Stimulated activated CD4-positive, alpha-beta T cell treated with anti-CD3 and anti-CD28 coated beads, Interleukin-12 subunit alpha, Interleukin-12 subunit beta, amount 100 ng/mL, for 48 hours (primary cell): ENCODE results near the gene DBI.
"Not testable (repeated sequence)": the region's sequence is repeated elsewhere in the genome, so short reads cannot be mapped to it uniquely, and the experiment has no call there.

Experiments used
- DNase-seq, 3 donors: peaks; one replicate each; pipeline ENCODE4 v3.0.0-alpha.2; 2020; ENCODE audit warnings: low read depth in 2 of 3, low spot score in 1 of 3

DBI gene

GRCh38 chr2:119393971-119394748 is 27.4 kb downstream of the DBI start:
- DNase-seq, result no peak

GRCh38 chr2:119397196-119397595 is 30.4 kb downstream of the DBI start:
- no peak for DNase-seq

- DNase-seq, result no peak
Measured at GRCh38 chr2:119402106-119402505, 35.3 kb downstream of the DBI start.

GRCh38 chr2:119402645-119403560 is 36.1 kb downstream of the DBI start:
- no peak for DNase-seq

DNA sequence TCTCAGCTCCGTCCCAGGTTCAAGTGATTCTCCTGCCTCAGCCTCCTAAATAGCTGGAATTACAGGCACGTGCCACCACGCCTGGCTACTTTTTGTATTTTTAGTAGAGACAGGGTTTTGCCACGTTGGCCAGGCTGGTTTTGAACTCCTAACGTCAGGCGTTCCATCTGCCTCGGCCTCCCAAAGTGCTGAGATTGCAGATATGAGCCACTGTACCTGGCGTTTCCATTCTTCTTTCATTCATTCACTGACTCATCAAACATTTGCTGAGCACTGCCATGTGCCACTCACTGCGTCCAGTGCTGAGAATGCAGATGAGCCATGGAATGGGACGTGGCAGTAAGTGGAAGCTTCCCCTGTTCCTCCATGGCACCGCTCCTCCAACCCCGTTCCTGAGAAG is 36.8 kb downstream of the DBI start:
- not testable (repeated sequence) for DNase-seq

DNA sequence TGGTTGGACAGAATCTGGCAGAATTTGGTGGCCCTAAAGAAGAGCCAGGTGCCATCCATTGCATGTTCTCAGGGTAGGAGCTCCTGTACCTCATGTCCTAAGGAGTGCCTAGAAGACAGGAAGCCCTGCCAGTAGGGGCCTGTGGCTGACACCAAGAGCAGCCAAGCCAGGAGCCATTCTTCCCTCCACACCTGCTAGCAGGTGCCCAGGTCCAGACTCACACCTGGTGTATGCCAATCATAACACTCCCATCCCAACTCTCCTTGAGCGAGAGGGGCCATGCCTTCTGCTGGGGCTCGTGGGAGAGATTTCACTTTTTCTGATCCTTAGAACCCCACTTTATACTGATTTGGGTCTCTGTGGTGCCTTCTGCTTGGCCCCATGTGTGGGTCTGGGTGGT is 38.4 kb downstream of the DBI start:
- DNase-seq, result no peak

DNA sequence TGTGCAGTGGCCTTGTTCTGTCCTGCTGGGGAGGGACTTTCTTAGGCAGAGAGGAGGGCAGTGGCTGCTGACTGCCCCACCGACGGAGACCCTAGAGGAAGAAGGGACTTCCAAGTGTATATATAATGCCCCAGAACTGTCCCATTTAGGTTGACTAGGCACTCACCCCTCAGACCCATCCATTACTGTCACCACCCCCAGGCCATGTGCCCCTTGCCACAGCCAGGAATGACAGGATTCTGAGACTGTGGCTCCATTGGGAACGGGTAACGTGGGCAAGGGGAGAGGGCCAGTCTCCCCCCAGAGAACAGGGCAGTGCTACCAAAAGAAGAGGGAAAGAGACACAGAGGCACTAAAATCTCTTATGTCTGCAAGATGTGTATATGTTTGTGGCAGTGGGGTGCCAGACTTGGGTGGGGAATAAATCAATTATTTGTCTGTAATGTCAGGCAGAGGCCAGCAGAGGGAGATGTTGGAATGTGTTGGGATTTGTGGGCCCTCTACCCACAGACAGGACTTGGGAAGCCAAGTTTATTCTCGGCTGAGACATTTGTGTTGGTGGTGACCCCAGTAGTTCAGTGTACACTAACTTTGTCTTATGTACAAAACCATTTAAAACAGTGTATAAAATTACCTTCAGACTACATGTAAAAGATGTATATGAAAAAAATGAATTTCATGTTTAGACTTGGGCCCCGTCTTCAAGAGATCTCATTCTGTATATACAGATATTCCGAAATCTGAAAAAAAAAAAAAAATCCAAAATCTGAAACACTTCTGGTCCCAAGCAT is 40.8 kb downstream of the DBI start:
- DNase-seq, result peak in 1 of 3 donors; percentile 37

DNA sequence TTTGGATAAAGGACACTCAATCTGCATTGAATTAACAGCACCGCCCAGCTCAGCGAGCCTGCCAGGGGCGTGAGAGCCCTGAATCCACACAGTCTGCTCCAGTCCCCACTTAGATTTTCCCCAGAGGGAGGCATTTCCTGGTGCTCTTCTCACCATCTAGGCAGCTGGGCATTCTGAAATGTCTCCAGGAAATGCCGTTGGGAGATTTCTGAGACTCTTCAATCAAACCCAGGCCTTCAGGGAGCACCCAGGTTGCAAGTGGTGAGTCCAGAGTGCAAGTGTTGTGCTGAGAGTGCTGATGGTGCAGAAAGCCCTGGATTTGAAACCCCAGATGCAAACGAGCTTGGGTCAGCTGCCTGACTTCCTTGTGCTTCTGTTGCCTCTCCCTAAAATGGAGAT is 41.4 kb downstream of the DBI start:
- DNase-seq, result no peak

- no peak for DNase-seq
Measured at GRCh38 chr2:119409506-119409905, 42.7 kb downstream of the DBI start.

GRCh38 chr2:119414894-119415293 is 48.1 kb downstream of the DBI start:
- no peak for DNase-seq

- no peak for DNase-seq
Measured at GRCh38 chr2:119415630-119416029, 48.9 kb downstream of the DBI start.

GRCh38 chr2:119416299-119416923 is 49.6 kb downstream of the DBI start:
- no peak for DNase-seq

DNA sequence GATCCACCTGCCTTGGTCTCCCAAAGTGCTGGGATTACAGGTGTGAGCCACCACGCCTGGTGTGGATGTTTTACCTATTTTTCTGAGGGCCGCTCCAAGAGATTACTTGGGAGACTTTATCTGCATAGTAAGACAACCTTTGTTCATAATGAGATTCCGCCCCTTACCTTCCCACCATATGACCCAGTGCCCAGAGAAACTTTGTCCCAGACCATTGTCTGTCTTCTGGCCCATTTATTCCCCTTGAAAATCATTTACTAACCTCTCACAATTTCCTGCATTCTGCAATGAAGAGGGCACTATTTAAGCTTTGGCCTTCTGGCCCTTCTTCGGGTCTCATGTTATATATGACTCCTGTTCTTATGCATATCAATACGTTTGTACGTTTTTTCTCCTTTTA is 51.1 kb downstream of the DBI start:
- DNase-seq, result no peak

DNA sequence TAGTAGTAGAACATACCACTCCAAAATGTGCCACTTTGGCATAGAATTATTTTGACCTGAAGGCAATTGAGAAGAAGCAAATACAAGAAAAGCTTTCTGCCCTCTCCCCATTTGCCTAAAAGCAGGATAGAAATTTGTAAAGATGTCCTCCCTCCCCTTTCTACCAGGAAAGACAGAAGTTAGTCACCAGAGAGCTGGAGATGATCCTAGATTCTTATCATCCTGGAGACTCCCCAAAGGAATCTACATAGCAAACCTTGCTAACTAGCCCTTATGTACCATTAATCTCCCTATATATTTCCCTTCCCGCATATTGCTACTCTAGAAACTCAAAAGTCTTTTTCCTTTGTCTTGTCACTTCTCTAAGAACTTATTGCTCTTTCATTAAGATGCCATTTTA is 52.3 kb downstream of the DBI start:
- DNase-seq, result no peak

DNA sequence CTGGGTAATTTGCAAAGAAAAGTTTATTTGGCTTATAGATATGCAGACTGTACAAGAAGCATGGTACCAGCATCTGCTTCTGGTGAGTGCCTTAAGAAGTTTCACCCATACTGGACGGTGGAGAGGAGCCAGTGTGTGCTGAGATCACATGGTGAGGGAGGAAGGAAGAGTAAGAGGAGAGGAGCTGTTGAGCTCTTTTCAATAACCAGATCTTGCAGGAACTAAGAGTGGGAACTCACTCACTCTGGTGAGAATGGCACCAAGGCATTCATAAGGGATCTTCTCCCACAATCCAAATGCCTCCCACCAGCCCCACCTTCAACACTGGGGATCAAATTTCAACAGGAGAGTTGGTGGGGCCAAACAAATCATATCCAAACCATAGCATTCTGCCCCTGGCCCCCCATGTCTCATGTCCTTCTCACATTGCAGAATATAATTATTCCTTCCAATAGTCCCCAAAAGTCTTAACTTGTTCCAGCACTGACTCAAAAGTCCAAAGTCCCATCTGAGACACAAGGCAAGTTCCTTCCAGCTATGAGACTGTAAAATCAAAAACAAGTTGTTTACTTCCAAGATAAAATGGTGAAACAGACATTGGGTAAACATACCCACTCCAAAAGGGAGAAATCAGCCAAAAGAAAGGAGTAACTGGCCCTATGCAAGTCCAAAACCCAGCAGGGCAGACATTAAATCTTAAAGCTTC is 53.2 kb downstream of the DBI start:
- DNase-seq, result no peak

DNA sequence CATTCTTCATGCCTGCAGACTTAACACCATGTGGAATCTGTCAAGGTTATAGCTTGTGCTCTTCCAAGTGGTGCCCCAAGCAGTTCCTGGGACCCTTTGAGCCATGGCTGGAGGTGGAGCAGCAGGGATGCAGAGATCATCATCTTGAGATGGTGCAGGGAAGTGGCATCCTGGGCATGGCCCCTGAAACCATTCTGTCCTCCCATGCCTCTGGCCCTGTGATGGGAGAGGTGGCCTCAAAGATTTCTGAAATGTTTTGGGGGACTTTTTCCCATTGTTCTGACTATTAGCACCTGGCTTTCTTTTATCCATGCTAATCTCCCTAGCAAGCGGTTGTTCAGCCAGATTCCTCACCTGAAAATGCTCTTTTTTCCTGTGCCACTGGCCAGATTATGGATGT is 54.5 kb downstream of the DBI start:
- DNase-seq, result no peak

- DNase-seq, result no peak
Measured at GRCh38 chr2:119421741-119422140, 55.0 kb downstream of the DBI start.
